LHCN-M2 (cell line): Measurements from ENCODE around the gene MEX3D. TPM values are rescaled to one million over a fixed set of nuclear protein-coding genes. Genes with fewer than 3 reads are reported as not detected.
"Not testable (repeated sequence)": the region's sequence is repeated elsewhere in the genome, so short reads cannot be mapped to it uniquely, and the experiment has no call there.

Experiments
- DNase-seq: peaks from one replicate; pipeline ENCODE4 v3.0.0-alpha.2; 2012; ENCODE audit warnings: low read depth
- total RNA-seq: library from RNA; depleted of rRNA; stranded (reverse); fragments of >200 nt; gene quantifications from 2 replicates; pipeline ENCODE4 v1.2.3, GENCODE V29; 2014

MEX3D gene
- total RNA-seq, 1 experiment from 2014 or later: 67.7 TPM

DNA sequence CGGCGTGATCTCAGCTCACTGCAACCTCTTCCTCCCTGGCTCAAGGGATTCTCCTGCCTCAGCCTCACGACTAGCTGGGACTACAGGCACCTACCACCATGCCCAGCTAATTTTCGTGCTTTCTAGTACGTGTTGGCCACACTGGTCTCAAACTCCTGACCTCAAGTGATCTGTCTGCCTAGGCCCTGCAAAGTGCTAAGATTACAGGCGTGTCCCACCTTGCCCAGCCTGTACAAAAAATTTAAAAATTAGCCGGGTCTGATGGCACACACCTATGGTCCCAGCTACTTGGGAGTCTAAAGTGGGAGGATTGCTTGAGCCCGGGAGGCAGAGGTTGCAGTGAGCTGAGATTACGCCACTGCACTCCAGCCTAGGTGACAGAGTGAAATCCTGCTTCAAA is 4.7 kb upstream of the MEX3D start:
- no peak for DNase-seq

GRCh38 chr19:1571358-1571757 is 3.2 kb upstream of the MEX3D start:
- DNase-seq: no peak

GRCh38 chr19:1570836-1571235 is 2.7 kb upstream of the MEX3D start:
- no peak for DNase-seq

GRCh38 chr19:1569997-1570396 is 1.9 kb upstream of the MEX3D start:
- DNase-seq: no peak

DNA sequence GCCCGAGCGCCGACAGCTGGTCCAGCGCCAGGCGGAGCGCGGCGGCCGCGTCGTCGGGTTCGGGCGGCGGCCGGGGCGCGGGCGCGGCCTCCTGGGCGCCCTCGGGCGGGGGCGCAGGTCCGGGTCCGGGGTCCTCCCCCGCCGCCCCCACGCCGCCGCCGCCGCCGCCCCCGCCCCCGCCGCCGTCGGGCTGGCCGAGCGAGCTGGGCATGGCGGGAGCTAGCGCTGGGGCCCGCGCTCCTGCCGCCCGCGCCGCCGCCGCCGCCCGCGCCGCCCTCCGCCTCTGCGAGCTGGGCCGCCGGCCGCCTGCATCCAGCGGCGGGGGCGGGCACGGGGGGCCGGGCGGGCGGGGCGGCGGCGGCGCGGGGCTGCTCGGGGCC is 287 bp downstream of the MEX3D start:
- no peak for DNase-seq

DNA sequence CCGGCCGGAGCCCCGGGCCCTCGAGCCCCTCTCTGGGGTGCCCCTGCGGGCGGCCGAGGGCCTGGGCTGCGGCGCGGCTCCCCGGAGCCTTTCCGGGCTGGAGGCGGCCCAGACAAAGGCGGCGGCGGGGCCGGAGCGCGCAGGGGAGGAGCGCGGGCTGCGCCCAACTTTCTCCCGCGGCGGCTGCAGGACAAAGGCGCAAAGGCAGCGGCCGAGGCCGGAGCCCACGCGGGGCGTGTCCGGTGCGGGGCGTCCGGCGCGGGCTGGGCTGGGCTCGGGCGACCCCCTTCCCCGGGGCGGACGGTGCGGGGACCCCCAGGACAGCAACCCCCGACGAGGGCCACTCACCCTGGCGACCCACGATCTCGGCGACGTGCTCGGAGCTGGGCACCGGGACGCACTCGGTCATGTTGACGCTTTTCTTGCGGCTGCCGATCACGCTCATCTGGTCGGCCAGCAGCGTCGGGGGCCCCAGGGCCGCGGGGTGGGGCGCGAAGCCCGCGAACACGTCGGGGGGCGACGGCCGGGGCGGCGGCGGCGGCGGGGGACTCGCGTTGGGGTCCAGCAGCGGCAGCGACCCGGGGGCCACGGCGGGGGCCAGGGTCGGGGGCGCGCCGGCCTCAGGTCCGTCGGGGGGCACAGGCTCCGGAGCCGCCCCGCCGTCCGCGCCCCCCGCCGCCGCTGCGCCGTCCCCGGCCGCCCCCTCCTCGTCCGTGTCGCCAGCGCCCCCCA is 843 bp downstream of the MEX3D start:
- DNase-seq: peak; percentile 19

DNA sequence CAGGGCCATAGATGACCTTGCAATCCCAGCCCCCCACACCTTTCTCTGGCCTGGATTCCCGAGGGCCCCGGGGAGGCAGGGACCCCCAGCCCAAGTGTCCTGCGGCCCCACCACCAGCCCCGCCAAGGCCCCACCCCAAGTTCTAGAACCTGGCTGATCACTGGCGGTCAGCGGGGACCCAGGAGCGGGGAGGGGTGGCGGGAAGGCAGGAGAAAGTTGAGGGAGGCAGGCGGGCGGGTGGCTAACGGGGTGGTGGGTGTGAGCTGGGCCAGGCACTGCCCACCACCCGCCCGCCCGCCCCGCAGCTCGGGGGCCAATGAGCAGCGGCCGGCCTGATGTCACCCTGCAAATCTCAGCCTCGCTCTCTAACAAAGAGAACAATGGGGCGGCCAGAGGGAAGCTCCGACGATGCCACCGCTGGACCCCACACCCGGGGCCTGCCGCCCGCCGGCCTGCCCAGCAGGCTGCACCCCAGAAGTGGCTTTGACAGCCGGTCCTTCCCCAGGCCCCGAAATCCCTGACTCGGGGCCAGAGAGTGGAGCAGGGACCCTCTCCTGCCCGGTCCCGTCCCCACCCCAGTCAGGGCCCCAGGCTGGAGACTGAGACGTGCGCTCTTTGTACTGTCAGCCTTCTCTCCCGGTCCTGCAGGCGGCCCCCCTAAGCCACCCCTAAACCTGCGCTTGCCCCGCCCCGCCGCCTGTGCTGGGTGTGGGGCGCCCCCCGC is 1.6 kb downstream of the MEX3D start:
- peak; percentile 85 for DNase-seq

- no peak for DNase-seq
Measured at GRCh38 chr19:1563251-1563650, 4.9 kb downstream of the MEX3D start.

- DNase-seq: no peak
Measured at GRCh38 chr19:1561236-1561842, 6.8 kb downstream of the MEX3D start.

- DNase-seq: no peak
Measured at GRCh38 chr19:1560286-1560882, 7.7 kb downstream of the MEX3D start.

DNA sequence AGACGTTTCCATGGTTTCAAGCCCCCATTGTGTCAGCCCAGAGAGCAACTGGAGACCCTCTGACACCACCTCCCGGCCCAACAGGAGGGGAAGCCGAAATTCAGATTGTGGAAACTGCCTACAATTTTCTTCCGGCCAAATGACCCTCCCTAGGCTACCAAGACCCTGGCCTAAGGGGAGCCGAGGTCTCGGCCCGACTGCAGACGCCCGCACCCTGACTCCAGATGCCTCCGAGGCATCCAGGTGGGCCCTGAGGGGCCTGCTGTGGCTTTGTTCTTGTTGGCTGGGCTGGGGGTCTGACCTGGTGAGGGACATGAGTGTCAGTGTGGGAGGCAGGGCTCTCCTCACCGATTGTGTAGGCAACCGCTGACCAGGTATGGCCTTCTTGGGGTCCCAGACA is 9.6 kb downstream of the MEX3D start:
- DNase-seq: no peak

GRCh38 chr19:1556390-1557070 is 11.6 kb downstream of the MEX3D start:
- no peak for DNase-seq

GRCh38 chr19:1555487-1556389 is 12.4 kb downstream of the MEX3D start:
- no peak for DNase-seq

GRCh38 chr19:1554968-1555367 is 13.2 kb downstream of the MEX3D start:
- DNase-seq: no peak

GRCh38 chr19:1553415-1553814 is 14.7 kb downstream of the MEX3D start:
- DNase-seq: no peak

GRCh38 chr19:1551068-1552040 is 16.8 kb downstream of the MEX3D start:
- DNase-seq: no peak

DNA sequence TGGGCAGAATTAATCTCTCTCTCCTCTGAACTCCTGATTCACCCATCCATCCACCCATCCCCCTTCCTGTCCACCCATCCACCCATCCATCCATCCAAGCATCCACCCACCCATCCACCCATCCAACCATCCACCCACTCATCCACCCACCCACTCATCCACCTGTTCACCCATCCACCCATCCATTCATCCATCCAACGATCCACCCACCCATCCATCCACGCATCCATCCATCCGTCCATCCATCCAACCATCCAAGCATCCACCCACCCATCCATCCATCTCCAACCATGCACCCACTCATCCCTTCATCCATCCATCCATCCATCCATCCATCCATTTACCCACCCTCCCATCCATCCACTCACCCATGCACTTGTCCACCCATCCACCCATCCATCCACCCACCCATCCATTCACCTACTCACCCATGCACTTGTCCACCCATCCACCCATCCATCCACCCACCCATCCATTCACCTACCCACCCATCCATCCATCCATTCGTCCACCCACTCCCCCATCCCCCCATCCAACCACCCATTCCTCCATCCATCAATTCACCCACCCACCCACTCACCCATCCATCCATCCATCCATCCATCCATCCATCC is 18.7 kb downstream of the MEX3D start:
- DNase-seq: no peak

DNA sequence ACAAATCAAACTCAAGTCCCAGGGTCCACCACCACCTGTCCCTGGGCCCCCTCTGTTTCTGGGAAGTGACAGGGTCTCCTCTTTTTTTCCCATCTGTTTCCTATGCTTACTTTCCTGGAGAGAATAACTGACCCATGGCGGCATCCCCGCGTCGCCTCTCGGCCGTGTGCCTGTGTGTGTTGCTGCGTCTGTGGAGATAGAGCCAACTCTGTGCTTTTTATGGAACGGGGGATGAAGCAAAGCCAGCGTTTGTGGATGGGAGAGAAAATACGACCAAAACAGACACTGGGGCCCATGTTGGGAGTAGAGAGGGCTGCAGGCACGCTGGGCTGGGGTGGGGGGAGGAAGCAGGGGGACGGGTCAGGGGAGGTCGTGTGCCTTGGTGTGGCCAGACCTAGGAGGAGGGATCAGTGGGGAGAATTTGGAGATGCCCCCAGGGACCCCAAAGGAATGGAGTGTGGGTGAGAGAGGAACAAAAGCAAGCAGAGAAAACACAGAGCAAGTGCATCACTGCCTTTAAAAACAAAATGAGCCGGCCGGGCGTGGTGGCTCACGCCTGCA is 27.7 kb downstream of the MEX3D start:
- no peak for DNase-seq

GRCh38 chr19:1539749-1540148 is 28.4 kb downstream of the MEX3D start:
- DNase-seq: not testable (repeated sequence)
